Measurements from ENCODE around the gene ZWILCH.

DNA sequence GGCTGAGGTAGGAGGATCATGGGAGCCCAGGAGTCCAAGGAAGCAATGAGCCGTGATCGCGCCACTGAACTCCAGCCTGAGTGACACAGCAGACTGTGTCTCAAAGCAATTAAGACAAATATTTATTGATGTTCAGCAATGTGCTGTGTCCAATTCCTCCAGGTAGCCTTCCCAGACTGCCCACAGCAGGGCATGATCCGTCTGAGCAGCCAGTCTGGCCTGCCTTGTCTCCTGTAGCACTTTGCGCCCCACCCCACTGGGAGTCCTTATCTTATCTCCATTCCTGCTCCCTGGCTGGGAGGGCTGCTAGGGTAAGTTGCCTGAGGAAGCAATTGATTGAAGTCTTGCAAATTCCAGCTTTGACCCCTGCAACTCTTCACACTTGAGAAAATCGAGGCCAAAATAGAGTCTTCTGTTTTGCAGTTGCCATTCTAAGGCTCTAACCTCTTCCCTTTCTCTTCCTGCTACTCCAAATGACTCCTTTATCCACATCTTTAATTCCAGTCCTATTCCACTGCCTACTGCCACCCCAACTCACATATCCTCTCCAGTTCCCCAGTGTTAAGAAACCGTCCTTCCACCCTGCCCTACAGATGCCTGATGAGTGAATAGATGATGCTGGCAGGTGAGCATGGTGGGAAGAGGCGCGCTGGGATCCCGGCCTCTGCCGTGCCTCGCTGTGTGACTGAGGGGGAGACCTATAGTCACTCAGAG is 87.5 kb downstream of the ZWILCH start:
- TF ChIP-seq, protein P1, sequence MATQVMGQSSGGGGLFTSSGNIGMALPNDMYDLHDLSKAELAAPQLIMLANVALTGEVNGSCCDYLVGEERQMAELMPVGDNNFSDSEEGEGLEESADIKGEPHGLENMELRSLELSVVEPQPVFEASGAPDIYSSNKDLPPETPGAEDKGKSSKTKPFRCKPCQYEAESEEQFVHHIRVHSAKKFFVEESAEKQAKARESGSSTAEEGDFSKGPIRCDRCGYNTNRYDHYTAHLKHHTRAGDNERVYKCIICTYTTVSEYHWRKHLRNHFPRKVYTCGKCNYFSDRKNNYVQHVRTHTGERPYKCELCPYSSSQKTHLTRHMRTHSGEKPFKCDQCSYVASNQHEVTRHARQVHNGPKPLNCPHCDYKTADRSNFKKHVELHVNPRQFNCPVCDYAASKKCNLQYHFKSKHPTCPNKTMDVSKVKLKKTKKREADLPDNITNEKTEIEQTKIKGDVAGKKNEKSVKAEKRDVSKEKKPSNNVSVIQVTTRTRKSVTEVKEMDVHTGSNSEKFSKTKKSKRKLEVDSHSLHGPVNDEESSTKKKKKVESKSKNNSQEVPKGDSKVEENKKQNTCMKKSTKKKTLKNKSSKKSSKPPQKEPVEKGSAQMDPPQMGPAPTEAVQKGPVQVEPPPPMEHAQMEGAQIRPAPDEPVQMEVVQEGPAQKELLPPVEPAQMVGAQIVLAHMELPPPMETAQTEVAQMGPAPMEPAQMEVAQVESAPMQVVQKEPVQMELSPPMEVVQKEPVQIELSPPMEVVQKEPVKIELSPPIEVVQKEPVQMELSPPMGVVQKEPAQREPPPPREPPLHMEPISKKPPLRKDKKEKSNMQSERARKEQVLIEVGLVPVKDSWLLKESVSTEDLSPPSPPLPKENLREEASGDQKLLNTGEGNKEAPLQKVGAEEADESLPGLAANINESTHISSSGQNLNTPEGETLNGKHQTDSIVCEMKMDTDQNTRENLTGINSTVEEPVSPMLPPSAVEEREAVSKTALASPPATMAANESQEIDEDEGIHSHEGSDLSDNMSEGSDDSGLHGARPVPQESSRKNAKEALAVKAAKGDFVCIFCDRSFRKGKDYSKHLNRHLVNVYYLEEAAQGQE (IDR thresholded peaks at IDR 0.05; ENCODE audit: low read depth): no peak
- no peak for TF ChIP-seq ZBTB7A (IDR thresholded peaks at IDR 0.05; ENCODE audit: low read depth)
- TF ChIP-seq NFIC (IDR thresholded peaks at IDR 0.05): no peak
- TF ChIP-seq TAF1 (IDR thresholded peaks at IDR 0.05; ENCODE audit: low read depth): no peak
- TF ChIP-seq EP300 (IDR thresholded peaks at IDR 0.05; ENCODE audit: borderline replicate concordance): no peak
- no peak for TF ChIP-seq EGR1 (IDR thresholded peaks at IDR 0.05)
- TF ChIP-seq CREB1 (IDR thresholded peaks at IDR 0.05; ENCODE audit: low read depth): no peak
